GM04504 (cell line): ENCODE data around the gene XIRP1.

Experiments
- DNase-seq: peaks from one replicate; pipeline ENCODE4 v3.0.0-alpha.2; 2012; ENCODE audit warnings: low read depth

XIRP1 gene

GRCh38 chr3:39144095-39144747, 48.2 kb downstream of the XIRP1 start:
- DNase-seq, result no peak

GRCh38 chr3:39143051-39143885, 49.1 kb downstream of the XIRP1 start:
- no peak for DNase-seq

- no peak for DNase-seq
Observed at GRCh38 chr3:39142067-39142466, 50.3 kb downstream of the XIRP1 start.

GRCh38 chr3:39141171-39141995, 51.0 kb downstream of the XIRP1 start:
- no peak for DNase-seq

GRCh38 chr3:39140341-39140971, 51.9 kb downstream of the XIRP1 start:
- DNase-seq, result no peak

- DNase-seq, result no peak
Observed at GRCh38 chr3:39139442-39139841, 53.0 kb downstream of the XIRP1 start.

GRCh38 chr3:39138804-39139415, 53.5 kb downstream of the XIRP1 start:
- DNase-seq, result no peak

GRCh38 chr3:39137991-39138803, 54.2 kb downstream of the XIRP1 start:
- no peak for DNase-seq

- DNase-seq, result no peak
Observed at GRCh38 chr3:39137435-39137936, 54.9 kb downstream of the XIRP1 start.

- no peak for DNase-seq
Observed at GRCh38 chr3:39136533-39137434, 55.6 kb downstream of the XIRP1 start.

GRCh38 chr3:39135170-39135805, 57.1 kb downstream of the XIRP1 start:
- DNase-seq, result no peak

- DNase-seq, result no peak
Observed at GRCh38 chr3:39134305-39134704, 58.1 kb downstream of the XIRP1 start.

GRCh38 chr3:39133822-39134221, 58.6 kb downstream of the XIRP1 start:
- DNase-seq, result no peak
